HEK293 (cell line): Measurements from ENCODE around the gene NLGN4X.
"Not testable (repeated sequence)": the region's sequence is repeated elsewhere in the genome, so short reads cannot be mapped to it uniquely, and the experiment has no call there.

ENCODE experiments used
- CTCF ChIP-seq: fragments of 450-650 bp; formaldehyde crosslinking; IDR thresholded peaks from 2 replicates; pipeline ENCODE4 v1.5.1; 2016; ENCODE audit warnings: missing biosample characterization, missing genetic modification characterization
- EGR2 ChIP-seq: fragments of 450-650 bp; formaldehyde crosslinking; IDR thresholded peaks from 2 replicates; pipeline ENCODE4 v1.5.1; 2016; ENCODE audit warnings: low read depth, missing biosample characterization, missing genetic modification characterization
- TCF7L2 ChIP-seq: IDR thresholded peaks from 2 replicates; pipeline ENCODE4 v1.6.1; 2011; ENCODE audit warnings: low read depth, mild to moderate bottlenecking, inconsistent platforms, low read length, moderate library complexity, borderline replicate concordance
- ZBTB10 ChIP-seq: fragments of 450-650 bp; formaldehyde crosslinking; IDR thresholded peaks from 2 replicates; pipeline ENCODE4 v1.5.1; 2016; ENCODE audit warnings: missing biosample characterization, missing genetic modification characterization
- ZBTB26 ChIP-seq: fragments of 450-650 bp; formaldehyde crosslinking; optimal IDR thresholded peaks from 2 replicates; pipeline ENCODE3; 2016; ENCODE audit warnings: missing biosample characterization, mild to moderate bottlenecking, missing genetic modification characterization
- ZBTB8A ChIP-seq: fragments of 450-650 bp; formaldehyde crosslinking; IDR thresholded peaks from 2 replicates; pipeline ENCODE4 v1.5.1; 2016; ENCODE audit warnings: missing biosample characterization, missing genetic modification characterization
- ZNF121 ChIP-seq: fragments of 450-650 bp; formaldehyde crosslinking; IDR thresholded peaks from 2 replicates; pipeline ENCODE4 v1.5.1; 2016; ENCODE audit warnings: missing biosample characterization, missing genetic modification characterization
- ZNF362 ChIP-seq: fragments of 450-650 bp; formaldehyde crosslinking; IDR thresholded peaks from 2 replicates; pipeline ENCODE4 v1.5.1; 2016; ENCODE audit warnings: missing biosample characterization, missing genetic modification characterization
- ZNF76 ChIP-seq: fragments of 450-650 bp; formaldehyde crosslinking; IDR thresholded peaks from 2 replicates; pipeline ENCODE4; 2016; ENCODE audit warnings: low read depth, missing biosample characterization, missing genetic modification characterization, borderline replicate concordance
- ZNF768 ChIP-seq: fragments of 450-650 bp; formaldehyde crosslinking; IDR thresholded peaks from 2 replicates; pipeline ENCODE4 v1.5.1; 2018; ENCODE audit warnings: missing biosample characterization, mild to moderate bottlenecking, missing genetic modification characterization
- ZNF785 ChIP-seq: fragments of 450-650 bp; formaldehyde crosslinking; IDR thresholded peaks from 2 replicates; pipeline ENCODE4 v1.5.1; 2016; ENCODE audit warnings: missing biosample characterization, missing genetic modification characterization

GRCh38 chrX:5903586-5904190, 325.0 kb downstream of the NLGN4X start:
- TF ChIP-seq CTCF; ZNF785 (tag by site-specific recombination); ZNF362 (tag by site-specific recombination); ZNF121 (tag by site-specific recombination); ZBTB26 (tag by site-specific recombination); ZNF768 (tag by site-specific recombination); TCF7L2; EGR2 (tag by site-specific recombination); ZBTB8A (tag by site-specific recombination); ZNF76 (tag by site-specific recombination); ZBTB10 (tag by site-specific recombination): not testable (repeated sequence)
